Neural cell (in vitro differentiated cells): ENCODE results near the gene OSBPL8.

Experiments used
- CTCF ChIP-seq: fragments of 450-650 bp; IDR thresholded peaks from 2 replicates; pipeline ENCODE4 v1.5.1; 2014; ENCODE audit warnings: antibody characterized with exemption, mild to moderate bottlenecking, moderate library complexity; ENCODE audit not compliant: poor library complexity, severe bottlenecking
- EZH2 ChIP-seq: fragments of 200-600, 300-800 bp; shearing (Covaris generic), sonication (generic); IDR thresholded peaks from 2 replicates; pipeline ENCODE4 v1.6.1; 2014; ENCODE audit warnings: antibody characterized with exemption, low read length, borderline replicate concordance, mild to moderate bottlenecking; ENCODE audit not compliant: insufficient read depth, poor library complexity, severe bottlenecking
- POLR2AphosphoS5 ChIP-seq: IDR thresholded peaks from 2 replicates; pipeline ENCODE4 v1.6.1; 2012
- RAD21 ChIP-seq: fragments of 450-650 bp; conservative IDR thresholded peaks from 2 replicates; pipeline ENCODE4 v1.6.1; 2014; ENCODE audit warnings: antibody characterized with exemption, mild to moderate bottlenecking, moderate library complexity
- REST ChIP-seq: IDR thresholded peaks from 2 replicates; pipeline ENCODE4 v1.6.1; 2012; ENCODE audit warnings: borderline replicate concordance
- SMC3 ChIP-seq: fragments of 450-650 bp; conservative IDR thresholded peaks from 2 replicates; pipeline ENCODE4 v1.6.1; 2014; ENCODE audit warnings: antibody characterized with exemption, mild to moderate bottlenecking, moderate library complexity; ENCODE audit not compliant: poor library complexity
- TAF1 ChIP-seq: IDR thresholded peaks from 2 replicates; pipeline ENCODE4 v1.6.1; 2012; ENCODE audit warnings: low read depth

DNA sequence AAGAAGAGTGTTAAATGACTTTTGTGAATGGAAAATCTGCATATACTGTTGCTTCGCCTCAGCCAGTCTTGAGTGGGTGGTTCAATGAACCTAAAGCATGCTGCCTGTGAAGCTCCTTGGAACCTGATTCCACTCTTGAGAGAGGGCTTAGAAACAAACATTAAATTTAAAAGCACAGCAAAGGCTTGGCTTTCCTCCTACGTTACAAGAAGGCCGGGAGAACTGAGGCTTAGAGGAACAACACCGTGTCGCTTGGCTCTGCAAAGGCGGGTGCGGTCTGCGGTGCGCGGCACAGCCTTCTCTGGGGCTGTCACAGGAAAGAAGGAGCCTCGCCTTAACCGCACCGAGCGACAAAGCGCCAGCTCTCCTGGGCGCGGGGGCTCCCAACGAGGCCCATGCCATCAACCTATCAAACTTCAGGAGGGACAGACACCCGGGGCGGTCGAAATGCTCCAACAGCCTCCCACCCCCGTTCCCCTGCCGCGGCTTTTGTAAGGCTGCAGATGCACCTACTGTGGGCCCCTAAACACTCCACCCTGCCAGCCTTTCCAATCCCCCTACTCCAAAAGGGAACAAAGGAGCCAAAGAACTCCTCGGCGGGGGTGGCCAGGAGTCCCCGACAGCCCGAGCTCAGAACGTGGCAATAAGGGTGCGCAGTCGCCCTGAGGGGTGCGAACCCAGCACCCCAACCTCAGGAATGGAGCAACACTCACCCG lies 729 bp downstream of the OSBPL8 start:
- TF ChIP-seq TAF1 (no peak), REST (peak; percentile 60), CTCF (no peak), POLR2AphosphoS5 (no peak), RAD21 (peak; percentile 11), EZH2 (no peak), SMC3 (peak; percentile 16)
